ENCODE measurements around the gene RAP1B. TPM values are rescaled to one million over a fixed set of nuclear protein-coding genes. Genes with fewer than 3 reads are reported as not detected.

RAP1B gene
- total and polyA plus RNA-seq, 2 donors (not counting 1 experiment from before 2014, with no cell fraction given): 54.5 to 159 TPM

GRCh38 chr12:68589194-68589593 lies 21.5 kb upstream of the RAP1B start:
- Mint-ChIP-seq H3K27ac (peak overlapping the region; percentile 35), H3K4me1 (peaks cover 41% of the 10 kb centered on the region), H3K4me3 (no peak overlapping the region), H3K9me3 (ENCODE audit: insufficient read depth) (peaks cover 10% of the 10 kb centered on the region), H3K27me3 (no peaks in the 10 kb centered on the region)
- H3K9me3 ChIP-seq (ENCODE audit: control extremely low read depth in 1 of 3, control insufficient read depth in 2 of 3, insufficient read depth in 1 of 3, low read length in 2 of 3): peaks cover 1 to 28% (median 19%) of the 10 kb centered on the region in 3 donors
- no peak overlapping the region for H2AFZ ChIP-seq (ENCODE audit: insufficient read depth, low read depth, low read length, poor library complexity, severe bottlenecking)
- TF ChIP-seq EZH2 (IDR thresholded peaks at IDR 0.05; ENCODE audit: borderline replicate concordance, insufficient read depth, low read depth, low read length, poor library complexity, severe bottlenecking) (no peak), CTCF (IDR thresholded peaks at IDR 0.05) (no peak)
- H3K27ac ChIP-seq (ENCODE audit: low read length in 2 of 2): no peak overlapping the region
- WGBS (ENCODE audit: insufficient coverage): 100% methylated on average over 2 of the region's 3 CpGs
- ChIA-PET POLR2A (no interaction called here), CTCF (no interaction called here)
- H3K4me3 ChIP-seq (ENCODE audit: control extremely low read depth in 1 of 5, extremely low read depth in 1 of 5, insufficient read depth in 1 of 5, low read depth in 2 of 5, low read length in 4 of 5): no peak overlapping the region
- peaks cover 29 to 32% of the 10 kb centered on the region in 2 donors for H3K4me1 ChIP-seq (ENCODE audit: control insufficient read depth in 2 of 2, insufficient read depth in 2 of 2, low read length in 2 of 2)
- peaks cover 23% of the 10 kb centered on the region for H3K79me2 ChIP-seq (ENCODE audit: control insufficient read depth, insufficient read depth, low read length)
- H3K4me2 ChIP-seq (replicated peaks; ENCODE audit: low read depth, low read length, poor library complexity, severe bottlenecking): no peak overlapping the region
- intact Hi-C loops (cut with micrococcal nuclease): no loop called here
- no peaks in the 10 kb centered on the region for H3K36me3 ChIP-seq (replicated peaks in 1 of 2; ENCODE audit: control extremely low read depth in 1 of 2, control insufficient read depth in 1 of 2, extremely low read depth in 1 of 2, insufficient read depth in 2 of 2, low read length in 1 of 2)
- H4K20me1 ChIP-seq (ENCODE audit: control insufficient read depth, insufficient read depth, low read length, poor library complexity, severe bottlenecking): no peaks in the 10 kb centered on the region
- DNase-seq (no peak), ATAC-seq (ENCODE audit: low read depth) (no peak)
- no peak overlapping the region for H3K9ac ChIP-seq (ENCODE audit: low read length)
- no peaks in the 10 kb centered on the region for H3K27me3 ChIP-seq (replicated peaks in 1 of 4; ENCODE audit: control extremely low read depth in 1 of 4, control insufficient read depth in 3 of 4, insufficient read depth in 4 of 4, low read length in 3 of 4)

- Histone ChIP-seq H3K9ac (ENCODE audit: low read length) (peak overlapping the region; percentile 52), H3K4me2 (replicated peaks; ENCODE audit: low read depth, low read length, poor library complexity, severe bottlenecking) (peak overlapping the region; percentile 64), H3K79me2 (ENCODE audit: control insufficient read depth, insufficient read depth, low read length) (peaks cover 24% of the 10 kb centered on the region), H3K36me3 (replicated peaks in 1 of 2; ENCODE audit: control extremely low read depth in 1 of 2, control insufficient read depth in 1 of 2, extremely low read depth in 1 of 2, insufficient read depth in 2 of 2, low read length in 1 of 2) (no peaks in the 10 kb centered on the region), H3K9me3 (ENCODE audit: control extremely low read depth in 1 of 3, control insufficient read depth in 2 of 3, insufficient read depth in 1 of 3, low read length in 2 of 3) (peaks cover 1 to 28% (median 19%) of the 10 kb centered on the region in 3 donors), H3K4me3 (ENCODE audit: control extremely low read depth in 1 of 5, extremely low read depth in 1 of 5, insufficient read depth in 1 of 5, low read depth in 2 of 5, low read length in 4 of 5) (peak overlapping the region in 3 of 5 experiments; percentile 18 to 45 (median 27)), H3K27ac (ENCODE audit: low read length in 2 of 2) (peak overlapping the region; percentile 73 to 86), H2AFZ (ENCODE audit: insufficient read depth, low read depth, low read length, poor library complexity, severe bottlenecking) (peak overlapping the region; percentile 70), H3K4me1 (ENCODE audit: control insufficient read depth in 2 of 2, insufficient read depth in 2 of 2, low read length in 2 of 2) (peaks cover 41 to 47% of the 10 kb centered on the region in 2 donors), H4K20me1 (ENCODE audit: control insufficient read depth, insufficient read depth, low read length, poor library complexity, severe bottlenecking) (no peaks in the 10 kb centered on the region), H3K27me3 (replicated peaks in 1 of 4; ENCODE audit: control extremely low read depth in 1 of 4, control insufficient read depth in 3 of 4, insufficient read depth in 4 of 4, low read length in 3 of 4) (no peaks in the 10 kb centered on the region)
- peaks cover 10% of the 10 kb centered on the region for H3K9me3 Mint-ChIP-seq (ENCODE audit: insufficient read depth)
- WGBS (ENCODE audit: insufficient coverage): 0% methylated on average over 2 of the region's 6 CpGs
- POLR2A ChIA-PET: interaction anchor here (1.0 kb wide), 1 partner anchor 18 kb away, joined by 3 read pairs; no protein-coding TSS in a partner anchor
- DNase-seq (peak; percentile 70), ATAC-seq (ENCODE audit: low read depth) (peak; percentile 53)
- no peaks in the 10 kb centered on the region for H3K27me3 Mint-ChIP-seq
- H3K4me3 Mint-ChIP-seq: peak overlapping the region; percentile 59
- no peak for TF ChIP-seq CTCF (IDR thresholded peaks at IDR 0.05)
- no peak for TF ChIP-seq EZH2 (IDR thresholded peaks at IDR 0.05; ENCODE audit: borderline replicate concordance, insufficient read depth, low read depth, low read length, poor library complexity, severe bottlenecking)
- peak overlapping the region; percentile 86 for H3K27ac Mint-ChIP-seq
- peaks cover 54% of the 10 kb centered on the region for H3K4me1 Mint-ChIP-seq
- intact Hi-C loops (cut with micrococcal nuclease): loop anchor here (2.0 kb wide), 1 partner anchor 19 kb away; the partner anchor contains the start of gene RAP1B
- CTCF ChIA-PET: interaction anchor here (1.2 to 1.4 kb wide), 2 partner anchors 19 to 32 kb away, joined by 3 read pairs; partner anchors contain the start of gene RAP1B
These were observed 18.8 kb upstream of the RAP1B start for GRCh38 chr12:68591734-68592418.

Measured in B cell (primary cell).